ENCODE data around the gene PAIP2. TPM values are rescaled to one million over a fixed set of nuclear protein-coding genes. Genes with fewer than 3 reads are reported as not detected.

The PAIP2 gene
- total RNA-seq, 2 experiments from 2014 or later, result 68.8 to 74.3 TPM

DNA sequence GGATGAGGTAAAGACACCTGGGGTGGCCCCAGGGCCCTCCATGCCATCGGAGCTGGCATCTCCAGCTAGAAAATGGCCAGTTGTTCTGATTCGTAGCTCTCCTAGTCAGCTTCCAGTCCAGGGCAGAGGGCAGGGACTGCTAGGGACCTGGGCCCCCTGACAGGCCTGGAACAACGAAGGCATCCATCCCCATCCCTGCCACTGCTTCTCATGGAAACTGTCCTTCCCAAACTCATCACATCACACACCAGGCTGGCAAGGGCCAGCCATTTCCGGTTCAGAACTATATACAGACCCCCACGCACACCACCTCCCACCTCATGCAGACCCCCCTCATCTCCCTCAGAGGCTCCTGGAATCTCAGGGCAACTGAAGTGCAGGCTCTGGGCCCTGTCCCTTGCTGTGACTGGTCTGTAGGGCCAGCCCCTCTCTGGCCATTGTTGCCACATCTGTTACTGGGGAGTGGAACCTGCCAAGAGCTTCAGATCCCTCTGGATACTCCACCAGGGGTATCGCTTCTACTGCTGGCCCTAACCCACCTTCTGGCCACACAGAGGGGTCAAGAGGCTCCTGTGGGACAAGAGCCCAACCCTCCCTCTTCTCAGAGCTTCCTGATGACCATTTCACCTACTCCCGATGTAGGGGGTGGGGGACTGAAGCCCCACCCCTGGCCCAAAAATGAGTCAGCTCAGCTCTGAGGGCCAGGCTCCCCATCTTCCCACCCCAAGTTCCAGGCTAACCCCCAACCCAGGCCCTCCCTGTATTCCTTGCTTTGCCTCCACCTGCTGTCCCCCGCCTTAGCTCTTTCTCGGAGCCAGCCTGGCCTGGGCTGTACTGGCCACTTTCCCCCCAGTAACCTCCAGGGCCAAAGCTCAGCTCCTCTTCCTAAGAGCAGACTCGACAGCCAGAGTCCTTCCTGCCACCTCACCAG is 49.2 kb downstream of the PAIP2 start:
- Mint-ChIP-seq H3K27ac (peak overlapping the region; percentile 25), H3K27me3 (ENCODE audit: low read depth) (no peaks in the 10 kb centered on the region), H3K4me3 (peak overlapping the region; percentile 83), H3K4me1 (ENCODE audit: low read depth) (peaks cover 36% of the 10 kb centered on the region), H3K9me3 (no peaks in the 10 kb centered on the region), H3K36me3 (ENCODE audit: low read depth) (peaks cover 1% of the 10 kb centered on the region)
- intact Hi-C loops (cut with micrococcal nuclease), result loop anchor here (2.0 kb wide), 1 partner anchor 98 kb away; the partner anchor contains the start of gene MATR3
- CTCF ChIA-PET, result interaction anchor here (1.2 to 3.0 kb wide), 6 partner anchors 12 to 122 kb away, joined by 3 to 10 read pairs (median 4); partner anchors contain the start of gene SPATA24
- DNase-seq, result no peak

DNA sequence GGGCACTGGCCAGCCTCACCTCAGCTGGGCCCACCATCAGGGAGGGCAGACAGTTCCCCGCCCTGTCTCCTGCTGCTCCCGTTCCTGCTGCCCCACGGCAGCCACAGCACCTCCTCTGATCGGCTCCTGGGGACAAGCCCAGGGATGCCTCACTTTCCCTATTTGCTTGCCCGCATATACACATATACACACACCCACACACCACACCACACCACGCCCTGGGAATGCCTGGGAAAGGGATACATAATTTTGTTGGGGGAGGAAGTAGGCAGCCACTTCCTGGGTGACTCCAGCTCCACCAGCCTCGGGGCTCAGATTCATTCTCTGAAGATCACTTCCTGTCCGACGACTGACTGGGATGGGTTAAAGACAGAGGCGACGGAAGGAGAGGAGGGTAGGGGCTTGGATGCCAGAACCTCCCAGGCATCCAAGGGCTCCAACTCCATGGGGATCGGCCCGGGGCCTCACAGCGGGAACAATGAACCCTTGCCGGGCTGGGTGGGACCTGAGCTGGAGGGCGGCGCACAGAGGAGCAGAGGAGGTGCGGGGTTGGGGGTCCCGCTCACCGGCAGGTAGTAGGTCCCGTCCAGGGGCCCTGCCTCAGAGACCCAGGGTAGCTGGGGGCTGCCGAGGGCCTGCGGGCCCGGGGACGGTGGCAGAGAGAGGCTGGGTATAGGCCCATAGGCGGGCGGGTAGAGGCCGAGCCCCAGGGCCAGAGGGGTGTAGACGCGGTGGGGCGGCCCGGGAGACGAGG is 50.1 kb downstream of the PAIP2 start:
- intact Hi-C loops (cut with micrococcal nuclease), result loop anchor here (1.0 to 2.0 kb wide), 5 partner anchors 13 to 193 kb away; partner anchors contain the start of genes MATR3, SIL1 and SPATA24
- H3K27ac Mint-ChIP-seq, result peak overlapping the region; percentile 82
- H3K36me3 Mint-ChIP-seq (ENCODE audit: low read depth), result peaks cover 1% of the 10 kb centered on the region
- DNase-seq, result peak; percentile 52
- H3K9me3 Mint-ChIP-seq, result no peaks in the 10 kb centered on the region
- CTCF ChIA-PET, result interaction anchor here (0.7 to 3.0 kb wide), 6 partner anchors 11 to 121 kb away, joined by 3 to 10 read pairs (median 4); partner anchors contain the start of gene SPATA24
- H3K4me1 Mint-ChIP-seq (ENCODE audit: low read depth), result peaks cover 36% of the 10 kb centered on the region
- H3K4me3 Mint-ChIP-seq, result peak overlapping the region; percentile 83
- no peaks in the 10 kb centered on the region for H3K27me3 Mint-ChIP-seq (ENCODE audit: low read depth)

DNA sequence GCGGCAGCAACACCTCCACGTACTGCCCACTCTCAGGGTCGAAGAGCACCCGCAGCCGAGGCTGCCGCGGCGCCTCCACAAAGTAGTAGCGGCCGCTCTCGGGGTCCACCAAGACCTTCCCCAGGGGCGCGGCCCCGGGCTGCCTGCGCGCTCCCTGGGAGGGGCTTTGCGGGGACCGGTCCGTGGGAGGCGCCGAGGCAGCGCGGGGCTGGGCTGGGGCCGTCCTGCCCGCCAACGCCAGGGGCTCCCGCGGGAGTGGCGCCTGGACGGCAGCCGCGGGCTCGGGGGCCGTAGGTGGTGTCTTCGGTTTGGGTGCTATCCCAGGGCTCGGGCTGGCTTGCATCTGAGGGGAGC is 50.6 kb downstream of the PAIP2 start:
- no peak for DNase-seq
- H3K4me1 Mint-ChIP-seq (ENCODE audit: low read depth), result peaks cover 39% of the 10 kb centered on the region
- H3K27me3 Mint-ChIP-seq (ENCODE audit: low read depth), result no peaks in the 10 kb centered on the region
- no peaks in the 10 kb centered on the region for H3K9me3 Mint-ChIP-seq
- peaks cover 1% of the 10 kb centered on the region for H3K36me3 Mint-ChIP-seq (ENCODE audit: low read depth)
- H3K27ac Mint-ChIP-seq, result no peak overlapping the region
- intact Hi-C loops (cut with micrococcal nuclease), result loop anchor here (1.0 to 2.0 kb wide), 4 partner anchors 12 to 194 kb away; partner anchors contain the start of genes SIL1 and SPATA24
- H3K4me3 Mint-ChIP-seq, result peak overlapping the region; percentile 89
- CTCF ChIA-PET, result interaction anchor here (0.7 to 3.0 kb wide), 4 partner anchors 9 to 116 kb away, joined by 3 to 10 read pairs (median 4); partner anchors contain the start of gene SPATA24

DNA sequence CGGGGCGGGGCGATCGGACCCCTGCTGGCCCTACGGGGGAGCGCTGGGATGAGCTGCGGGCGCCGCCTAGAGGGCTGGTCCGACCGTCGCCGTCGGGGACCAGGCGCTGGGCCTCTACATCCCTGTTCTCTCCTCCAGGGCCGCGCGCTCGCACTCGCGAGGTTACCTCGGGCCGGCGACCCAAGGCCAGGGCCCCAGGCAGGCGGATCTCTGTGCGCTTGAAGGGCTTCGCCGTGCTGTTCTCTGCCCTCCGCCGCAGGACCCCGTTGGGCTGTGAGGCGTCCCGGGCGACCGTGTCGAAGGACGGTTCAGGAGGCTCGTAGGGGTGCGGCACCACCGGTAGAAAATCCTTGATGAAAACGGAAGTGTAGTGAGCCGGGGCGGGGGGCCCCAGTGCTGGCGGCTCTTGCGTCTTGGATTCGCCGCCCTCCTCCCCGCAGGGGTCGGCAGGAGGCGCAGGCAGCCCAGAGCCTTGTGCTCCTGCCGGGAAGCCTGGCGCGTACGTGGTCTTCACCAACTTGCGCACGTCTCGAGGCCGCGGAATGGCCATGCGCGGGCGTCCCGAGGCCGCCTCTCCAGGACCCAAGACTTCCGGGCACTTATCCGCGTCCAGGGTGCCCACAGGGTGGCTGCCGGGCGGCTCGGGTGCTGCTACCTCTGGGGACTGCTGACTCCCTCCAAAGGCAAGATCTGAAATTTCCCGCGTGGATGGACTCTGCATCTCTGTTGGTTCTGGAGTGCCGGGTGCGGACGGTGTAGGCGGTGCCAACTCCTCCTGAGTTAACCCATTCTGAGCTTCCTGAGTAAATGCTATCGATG is 51.2 kb downstream of the PAIP2 start:
- intact Hi-C loops (cut with micrococcal nuclease), result loop anchor here (1.0 to 2.0 kb wide), 5 partner anchors 11 to 194 kb away; partner anchors contain the start of genes PAIP2, SIL1 and SPATA24
- H3K9me3 Mint-ChIP-seq, result no peaks in the 10 kb centered on the region
- CTCF ChIA-PET, result interaction anchor here (0.7 to 3.0 kb wide), 5 partner anchors 9 to 116 kb away, joined by 3 to 10 read pairs (median 3); partner anchors contain the start of gene SPATA24
- H3K4me3 Mint-ChIP-seq, result peak overlapping the region; percentile 89
- peak; percentile 86 for DNase-seq
- peaks cover 1% of the 10 kb centered on the region for H3K36me3 Mint-ChIP-seq (ENCODE audit: low read depth)
- H3K4me1 Mint-ChIP-seq (ENCODE audit: low read depth), result peaks cover 39% of the 10 kb centered on the region
- H3K27ac Mint-ChIP-seq, result peak overlapping the region; percentile 78
- H3K27me3 Mint-ChIP-seq (ENCODE audit: low read depth), result no peaks in the 10 kb centered on the region

DNA sequence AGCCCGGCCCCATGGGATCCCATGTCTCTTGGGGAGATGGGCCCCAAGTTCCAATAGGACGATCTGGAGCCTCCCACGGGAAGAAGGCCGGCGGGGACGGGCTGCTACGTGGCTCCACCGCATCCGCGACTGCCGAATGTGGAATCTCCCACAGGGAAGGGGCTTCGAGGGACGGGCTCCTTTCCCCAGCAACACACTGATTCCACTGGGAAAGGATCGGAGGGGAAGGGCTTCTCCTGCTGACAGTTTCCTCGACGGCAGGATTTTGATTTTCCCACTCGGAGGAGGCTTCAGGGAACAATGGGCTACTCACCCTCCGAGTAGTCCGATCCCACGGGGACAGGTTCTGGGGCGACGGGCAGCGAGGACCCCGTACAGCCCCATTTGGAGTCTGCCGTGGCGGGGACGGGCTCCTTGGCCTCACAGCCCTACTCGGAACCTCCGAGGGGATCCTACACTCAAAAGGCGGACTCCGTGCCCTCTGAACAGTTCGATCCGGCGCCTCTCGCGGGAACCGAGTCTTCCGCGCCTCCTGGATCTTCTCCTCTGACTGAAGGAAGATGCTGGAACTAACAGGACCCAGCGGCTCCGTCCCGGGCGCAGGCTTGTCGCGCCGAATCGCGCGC is 52.0 kb downstream of the PAIP2 start:
- CTCF ChIA-PET, result interaction anchor here (1.0 to 3.0 kb wide), 4 partner anchors 8 to 21 kb away, joined by 3 to 10 read pairs (median 4); partner anchors contain the start of gene SPATA24
- intact Hi-C loops (cut with micrococcal nuclease), result loop anchor here (1.0 to 2.0 kb wide), 4 partner anchors 26 to 195 kb away; partner anchors contain the start of genes PAIP2 and SIL1
- Mint-ChIP-seq H3K4me3 (peak overlapping the region; percentile 89), H3K27ac (peak overlapping the region; percentile 78), H3K36me3 (ENCODE audit: low read depth) (peaks cover 1% of the 10 kb centered on the region), H3K4me1 (ENCODE audit: low read depth) (peaks cover 39% of the 10 kb centered on the region), H3K27me3 (ENCODE audit: low read depth) (no peaks in the 10 kb centered on the region), H3K9me3 (no peaks in the 10 kb centered on the region)
- no peak for DNase-seq

DNA sequence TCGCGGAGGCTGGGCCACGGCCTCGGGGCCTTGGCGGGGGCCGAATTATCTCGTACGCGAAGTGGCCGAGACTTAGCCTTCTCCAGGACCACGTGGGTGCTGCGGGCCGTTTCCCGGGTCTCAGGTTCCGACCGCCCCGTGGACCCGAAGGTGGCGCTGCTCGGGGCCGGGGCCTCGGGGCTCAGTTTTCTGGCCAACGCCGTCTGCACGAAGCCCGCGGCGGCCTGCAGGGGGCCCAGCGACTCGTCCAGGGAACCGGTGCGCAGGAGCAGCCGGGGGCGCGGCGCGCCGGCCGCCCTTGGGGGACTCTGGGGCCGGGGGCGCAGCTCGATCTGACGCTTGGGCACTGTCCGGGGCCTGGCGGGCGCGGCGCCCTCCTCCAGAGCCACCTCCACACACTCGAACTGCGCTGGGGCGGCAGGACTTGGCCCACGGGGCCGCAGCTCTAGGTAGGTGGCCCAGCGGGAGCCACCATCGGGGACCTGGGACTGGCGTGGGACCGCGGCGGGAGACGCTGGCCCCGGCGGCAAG is 52.5 kb downstream of the PAIP2 start:
- CTCF ChIA-PET, result interaction anchor here (0.7 to 1.6 kb wide), 3 partner anchors 16 to 371 kb away, joined by 3 to 5 read pairs (median 3); no protein-coding TSS in a partner anchor
- Mint-ChIP-seq H3K27ac (no peak overlapping the region), H3K36me3 (ENCODE audit: low read depth) (peaks cover 1% of the 10 kb centered on the region), H3K9me3 (no peaks in the 10 kb centered on the region), H3K4me1 (ENCODE audit: low read depth) (peaks cover 37% of the 10 kb centered on the region), H3K4me3 (peak overlapping the region; percentile 89), H3K27me3 (ENCODE audit: low read depth) (no peaks in the 10 kb centered on the region)
- intact Hi-C loops (cut with micrococcal nuclease), result loop anchor here (1.0 kb wide), 1 partner anchor 25 kb away; no protein-coding TSS in a partner anchor
- peak; percentile 55 for DNase-seq

DNA sequence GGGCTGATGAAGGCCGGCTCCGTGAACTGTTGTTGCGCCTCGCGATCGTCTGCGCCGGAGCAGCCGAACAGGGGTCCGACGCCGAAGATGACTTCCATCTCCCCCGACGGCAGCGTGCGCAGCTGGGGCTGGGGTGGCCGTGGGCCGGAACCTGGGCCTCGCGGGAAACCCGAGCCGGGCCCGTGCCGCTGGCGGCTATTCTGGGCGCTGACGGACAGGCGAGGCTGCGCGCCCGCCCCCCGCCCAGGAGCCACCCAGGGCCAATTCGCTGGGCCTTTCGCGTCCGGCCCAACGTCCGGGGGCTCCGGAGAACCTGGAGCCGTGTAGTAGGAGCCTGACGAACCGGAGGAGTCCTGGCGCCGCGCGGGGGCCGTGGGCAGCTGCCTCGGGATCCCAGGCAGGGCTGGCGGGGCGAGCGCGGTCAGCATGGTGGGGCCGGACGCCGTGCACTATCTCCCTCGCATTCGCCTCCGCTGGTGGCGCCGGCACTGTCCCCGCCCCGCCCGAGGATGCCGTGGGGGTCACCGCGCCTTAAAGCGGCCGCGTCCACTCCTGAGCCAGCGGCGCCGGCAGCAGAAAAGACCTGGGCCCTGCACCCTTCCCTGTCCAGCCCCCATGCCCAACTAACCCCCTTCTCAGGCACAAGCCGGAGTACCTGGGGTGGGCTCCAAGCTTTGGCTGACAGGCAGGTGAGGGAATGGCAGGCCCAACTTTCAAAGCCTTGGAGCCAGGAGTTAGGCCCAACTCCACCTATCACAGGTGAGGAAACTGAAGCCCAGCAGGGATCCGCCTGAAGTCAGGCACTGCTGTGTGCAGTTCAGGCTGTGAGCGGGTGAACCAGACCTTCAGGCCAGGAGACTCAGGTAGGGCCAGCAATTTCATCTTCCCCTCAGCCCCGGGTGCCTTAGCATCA is 53.3 kb downstream of the PAIP2 start, which contains the start of gene PROB1:
Gene PROB1 (minus strand): TSS at position 451 of the 913 bp plus-strand sequence. CDS start 23 bp downstream, at position 428.
- H3K27ac Mint-ChIP-seq, result no peak within 1 kb of the TSS
- no peaks in the 10 kb centered on the region for H3K9me3 Mint-ChIP-seq
- peaks cover 1% of the 10 kb centered on the region for H3K36me3 Mint-ChIP-seq (ENCODE audit: low read depth)

DNA sequence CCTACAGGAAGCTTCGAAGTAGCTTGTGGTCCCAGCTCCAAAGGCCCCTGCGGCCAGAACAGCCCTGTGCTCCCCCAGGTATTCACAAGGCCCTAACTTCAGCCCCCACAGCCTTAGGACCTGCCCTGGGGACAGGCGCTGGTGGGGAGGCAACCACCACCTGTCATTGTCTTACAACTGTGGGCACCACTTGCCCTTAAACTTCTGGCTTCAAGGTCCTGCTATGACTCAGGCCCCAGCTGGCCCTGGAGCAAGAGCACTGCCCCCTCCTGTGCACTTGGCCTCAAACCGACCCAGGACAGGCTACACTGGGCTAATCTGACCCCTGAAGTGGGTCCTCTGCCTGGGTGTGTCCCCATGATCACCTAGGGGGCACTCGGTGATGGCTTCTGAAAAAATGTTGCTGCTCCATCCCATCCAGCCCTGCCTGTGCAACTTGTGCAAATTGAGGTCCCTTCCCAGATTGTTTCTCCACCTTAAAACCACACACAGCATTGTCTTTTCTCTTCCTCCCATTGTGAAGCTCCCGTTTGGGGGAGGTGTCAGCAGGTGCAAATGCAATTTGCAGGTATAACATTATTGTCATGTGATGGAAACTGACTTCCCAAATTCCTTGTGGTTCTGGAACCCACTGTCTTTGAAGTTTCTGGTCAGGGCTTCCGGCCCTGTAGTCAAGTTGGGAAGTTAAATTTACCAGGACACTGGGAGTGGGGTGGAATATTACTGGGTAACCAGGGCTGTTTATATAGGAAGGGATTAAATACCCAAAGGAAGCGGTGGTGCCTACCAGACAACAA is 54.4 kb downstream of the PAIP2 start:
- Mint-ChIP-seq H3K27me3 (ENCODE audit: low read depth) (no peaks in the 10 kb centered on the region), H3K36me3 (ENCODE audit: low read depth) (peaks cover 1% of the 10 kb centered on the region), H3K9me3 (no peaks in the 10 kb centered on the region), H3K4me3 (no peak overlapping the region), H3K27ac (no peak overlapping the region), H3K4me1 (ENCODE audit: low read depth) (peaks cover 27% of the 10 kb centered on the region)
- intact Hi-C loops (cut with micrococcal nuclease), result no loop called here
- CTCF ChIA-PET, result interaction anchor here (0.6 to 1.6 kb wide), 6 partner anchors 8 to 571 kb away, joined by 3 to 5 read pairs (median 4); partner anchors contain the start of gene SPATA24
- DNase-seq, result no peak

More for the DNA sequence above, 53.3 kb downstream of the PAIP2 start, which contains the start of gene PROB1:
- CTCF ChIA-PET, result interaction anchor here (0.7 to 1.6 kb wide), 6 partner anchors 9 to 370 kb away, joined by 3 to 5 read pairs (median 3); partner anchors contain the start of gene SPATA24
- H3K4me3 Mint-ChIP-seq, result peak within 1 kb of the TSS; percentile 89
- H3K27me3 Mint-ChIP-seq (ENCODE audit: low read depth), result no peaks in the 10 kb centered on the region
- no peak for DNase-seq
- H3K4me1 Mint-ChIP-seq (ENCODE audit: low read depth), result peaks cover 36% of the 10 kb centered on the region
- intact Hi-C loops (cut with micrococcal nuclease), result loop anchor here (1.0 kb wide), 1 partner anchor 24 kb away; no protein-coding TSS in a partner anchor

DNA sequence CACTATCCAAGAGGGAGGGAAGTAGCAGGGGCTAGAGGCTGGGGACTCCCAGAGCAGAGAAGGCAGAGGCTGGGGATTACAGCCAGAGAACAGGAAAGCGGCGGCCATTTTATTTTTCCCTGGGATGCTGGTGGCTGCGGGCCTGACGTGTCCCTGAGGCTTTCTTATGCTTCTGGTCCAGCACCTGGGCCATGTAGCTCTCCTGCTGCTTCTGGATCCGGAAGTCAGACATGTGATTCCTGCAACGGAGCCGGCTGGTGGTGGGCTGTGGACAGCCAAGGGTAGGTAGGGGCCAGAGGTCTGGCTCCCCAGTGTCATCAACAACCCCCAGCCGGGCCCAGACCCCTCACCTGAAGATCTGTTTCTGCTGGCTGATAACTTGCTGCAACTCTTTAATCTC is 55.0 kb downstream of the PAIP2 start:
- intact Hi-C loops (cut with micrococcal nuclease), result no loop called here
- CTCF ChIA-PET, result interaction anchor here (0.6 kb wide), 2 partner anchors 48 to 572 kb away, joined by 3 to 5 read pairs; no protein-coding TSS in a partner anchor
- no peak overlapping the region for H3K27ac Mint-ChIP-seq
- H3K36me3 Mint-ChIP-seq (ENCODE audit: low read depth), result peaks cover 1% of the 10 kb centered on the region
- H3K4me1 Mint-ChIP-seq (ENCODE audit: low read depth), result peaks cover 22% of the 10 kb centered on the region
- DNase-seq, result no peak
- H3K9me3 Mint-ChIP-seq, result no peaks in the 10 kb centered on the region
- H3K27me3 Mint-ChIP-seq (ENCODE audit: low read depth), result no peaks in the 10 kb centered on the region
- H3K4me3 Mint-ChIP-seq, result no peak overlapping the region

Data from activated naive CD4-positive, alpha-beta T cell treated with anti-CD3 and anti-CD28 coated beads for 36 hours (primary cell).